ENCODE measurements around the gene PPM1H.

DNA sequence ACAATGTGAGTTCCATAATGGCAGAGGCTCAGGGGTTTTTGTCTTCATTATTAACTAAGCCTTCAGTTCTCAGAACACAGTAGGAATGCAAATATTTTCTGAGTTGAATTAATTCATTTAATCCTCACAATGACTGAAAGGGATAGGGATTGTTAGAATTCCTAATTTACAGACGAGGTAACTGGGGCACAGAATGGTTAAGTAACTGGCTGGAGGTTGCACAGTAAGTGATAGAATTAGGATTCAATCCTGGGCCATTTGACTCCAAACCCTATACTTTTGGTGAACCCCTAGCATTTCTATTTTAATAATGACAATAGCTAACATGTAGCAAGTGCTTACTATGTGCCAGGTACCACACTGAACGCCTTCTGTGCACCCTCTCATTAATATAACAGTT, 163.1 kb downstream of the PPM1H start:
- no peak for TF ChIP-seq POLR2A (IDR thresholded peaks at IDR 0.05)
- TF ChIP-seq, protein P1, sequence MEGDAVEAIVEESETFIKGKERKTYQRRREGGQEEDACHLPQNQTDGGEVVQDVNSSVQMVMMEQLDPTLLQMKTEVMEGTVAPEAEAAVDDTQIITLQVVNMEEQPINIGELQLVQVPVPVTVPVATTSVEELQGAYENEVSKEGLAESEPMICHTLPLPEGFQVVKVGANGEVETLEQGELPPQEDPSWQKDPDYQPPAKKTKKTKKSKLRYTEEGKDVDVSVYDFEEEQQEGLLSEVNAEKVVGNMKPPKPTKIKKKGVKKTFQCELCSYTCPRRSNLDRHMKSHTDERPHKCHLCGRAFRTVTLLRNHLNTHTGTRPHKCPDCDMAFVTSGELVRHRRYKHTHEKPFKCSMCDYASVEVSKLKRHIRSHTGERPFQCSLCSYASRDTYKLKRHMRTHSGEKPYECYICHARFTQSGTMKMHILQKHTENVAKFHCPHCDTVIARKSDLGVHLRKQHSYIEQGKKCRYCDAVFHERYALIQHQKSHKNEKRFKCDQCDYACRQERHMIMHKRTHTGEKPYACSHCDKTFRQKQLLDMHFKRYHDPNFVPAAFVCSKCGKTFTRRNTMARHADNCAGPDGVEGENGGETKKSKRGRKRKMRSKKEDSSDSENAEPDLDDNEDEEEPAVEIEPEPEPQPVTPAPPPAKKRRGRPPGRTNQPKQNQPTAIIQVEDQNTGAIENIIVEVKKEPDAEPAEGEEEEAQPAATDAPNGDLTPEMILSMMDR (IDR thresholded peaks at IDR 0.05): no peak
